GM19438 (cell line): Measurements from ENCODE around the gene PLCL1.

Source experiments
- ATAC-seq: cut with Tn5 transposase; IDR thresholded peaks from one replicate; pipeline ENCODE4 v1.9.1; 2021; ENCODE audit warnings: low read depth; ENCODE audit not compliant: unreplicated experiment

PLCL1 gene

GRCh38 chr2:197852108-197852507, 47.7 kb downstream of the PLCL1 start:
- no peak for ATAC-seq

DNA sequence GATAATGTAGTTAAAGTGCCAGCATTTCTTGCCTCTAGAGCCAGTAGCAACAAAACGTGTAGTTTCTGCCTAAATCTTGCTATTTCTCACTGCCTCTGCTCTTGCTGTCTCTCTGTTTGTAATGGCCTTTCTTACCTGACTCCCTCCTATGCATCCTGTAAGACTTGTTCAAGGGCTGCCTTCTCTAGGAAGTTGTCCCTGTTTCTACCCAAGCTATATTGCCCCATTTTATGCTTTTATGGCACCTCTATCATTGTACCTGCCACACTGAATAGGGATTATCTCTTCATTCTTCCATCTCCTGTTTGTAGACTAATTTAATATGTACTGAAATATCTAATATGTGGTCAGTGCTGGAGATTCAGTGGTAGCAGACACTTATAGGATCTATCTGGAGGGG, 49.2 kb downstream of the PLCL1 start:
- no peak for ATAC-seq

GRCh38 chr2:197857476-197858107, 53.2 kb downstream of the PLCL1 start:
- no peak for ATAC-seq

GRCh38 chr2:197858607-197859140, 54.3 kb downstream of the PLCL1 start:
- ATAC-seq, result no peak

GRCh38 chr2:197862246-197862955, 58.0 kb downstream of the PLCL1 start:
- no peak for ATAC-seq

GRCh38 chr2:197863744-197864143, 59.4 kb downstream of the PLCL1 start:
- no peak for ATAC-seq

- no peak for ATAC-seq
These were observed 62.1 kb downstream of the PLCL1 start for GRCh38 chr2:197866455-197866854.

GRCh38 chr2:197867033-197867432, 62.6 kb downstream of the PLCL1 start:
- no peak for ATAC-seq

GRCh38 chr2:197867624-197868023, 63.2 kb downstream of the PLCL1 start:
- ATAC-seq, result no peak

DNA sequence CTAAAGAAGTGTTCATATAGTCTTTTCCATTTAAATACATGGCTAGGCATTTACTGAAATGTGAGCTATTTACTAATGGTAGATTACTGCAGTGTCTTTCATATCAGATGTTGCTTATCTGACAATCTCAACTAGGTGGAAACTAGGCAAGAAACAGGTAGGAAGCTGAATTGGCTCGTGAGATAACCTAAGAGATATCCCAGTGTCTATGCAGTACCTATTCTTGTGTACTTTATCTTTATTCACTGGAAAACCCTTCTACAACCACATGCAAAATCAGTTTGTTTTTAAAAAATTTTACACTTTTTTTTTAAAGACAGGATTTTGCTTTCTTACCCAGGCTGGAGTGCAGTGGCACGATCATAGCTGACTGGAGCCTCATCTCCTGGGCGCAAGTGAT, 63.8 kb downstream of the PLCL1 start:
- no peak for ATAC-seq

DNA sequence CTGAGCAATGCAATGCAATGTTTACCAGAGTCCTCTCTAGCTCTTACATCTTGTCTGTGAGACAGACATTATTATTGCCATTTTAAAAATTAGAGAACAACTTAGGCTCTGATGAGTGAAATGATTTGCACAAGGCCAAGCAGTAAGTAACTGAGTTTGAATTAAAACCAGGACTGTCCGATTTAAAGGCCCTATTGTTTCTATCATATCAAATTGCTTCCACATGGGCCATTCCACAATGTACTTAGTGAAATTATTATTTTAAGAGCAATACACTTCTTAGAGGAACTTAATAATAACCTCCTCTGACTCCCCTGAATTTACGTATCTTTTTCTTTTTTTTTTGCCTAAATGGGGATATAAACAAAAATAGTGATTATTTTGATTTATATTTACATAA, 64.6 kb downstream of the PLCL1 start:
- no peak for ATAC-seq

DNA sequence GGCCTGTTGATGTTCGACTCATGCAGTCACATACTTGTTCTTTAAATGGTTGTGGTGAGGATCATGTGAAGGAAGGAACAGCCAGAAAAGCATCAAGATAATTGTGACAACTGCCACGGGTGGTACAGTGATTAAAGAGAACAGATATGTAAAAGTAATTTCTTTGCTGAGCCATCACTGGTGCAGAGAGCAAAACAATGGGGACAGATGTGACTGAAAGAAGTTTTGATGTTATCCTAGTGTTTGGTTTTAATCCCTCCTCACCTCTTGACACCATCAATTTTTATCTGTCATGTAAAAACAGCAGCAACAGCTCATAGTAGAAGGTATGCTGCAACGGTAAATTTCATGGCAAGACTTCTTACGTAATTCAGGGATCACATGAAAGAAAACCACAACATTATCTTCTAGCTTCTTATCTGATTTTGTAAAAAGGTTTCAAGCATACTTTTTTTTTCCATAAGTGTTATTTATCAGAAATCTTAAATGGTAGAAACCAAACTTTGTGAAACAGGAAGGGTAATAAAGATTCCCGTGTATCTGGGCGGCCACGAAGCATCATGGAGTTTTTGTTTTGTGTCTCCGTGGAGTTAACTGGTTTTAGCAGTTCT, 65.2 kb downstream of the PLCL1 start:
- no peak for ATAC-seq

DNA sequence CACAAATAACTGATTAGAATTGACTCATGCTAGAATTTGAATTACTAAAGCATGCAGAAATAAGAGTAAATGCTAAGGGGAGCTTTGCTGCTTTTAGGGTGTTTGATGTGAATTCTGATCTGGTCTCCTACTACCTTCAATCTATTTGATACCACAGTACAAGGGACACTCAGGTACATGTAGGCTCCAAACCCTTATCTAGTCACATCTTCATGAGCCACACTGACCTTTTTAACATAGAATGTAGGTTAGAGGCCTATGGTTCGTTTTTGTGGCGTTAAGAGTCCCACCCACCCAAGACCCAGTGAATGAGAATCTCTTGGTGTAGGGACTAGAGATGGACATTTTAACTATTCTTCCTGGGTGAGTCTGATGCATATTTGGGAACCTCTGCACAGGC, 65.7 kb downstream of the PLCL1 start:
- no peak for ATAC-seq

GRCh38 chr2:197871780-197872456, 67.5 kb downstream of the PLCL1 start:
- ATAC-seq, result no peak

- no peak for ATAC-seq
These were observed 68.9 kb downstream of the PLCL1 start for GRCh38 chr2:197873293-197873701.

GRCh38 chr2:197875763-197876162, 71.4 kb downstream of the PLCL1 start:
- no peak for ATAC-seq

- no peak for ATAC-seq
These were observed 72.1 kb downstream of the PLCL1 start for GRCh38 chr2:197876524-197876923.

DNA sequence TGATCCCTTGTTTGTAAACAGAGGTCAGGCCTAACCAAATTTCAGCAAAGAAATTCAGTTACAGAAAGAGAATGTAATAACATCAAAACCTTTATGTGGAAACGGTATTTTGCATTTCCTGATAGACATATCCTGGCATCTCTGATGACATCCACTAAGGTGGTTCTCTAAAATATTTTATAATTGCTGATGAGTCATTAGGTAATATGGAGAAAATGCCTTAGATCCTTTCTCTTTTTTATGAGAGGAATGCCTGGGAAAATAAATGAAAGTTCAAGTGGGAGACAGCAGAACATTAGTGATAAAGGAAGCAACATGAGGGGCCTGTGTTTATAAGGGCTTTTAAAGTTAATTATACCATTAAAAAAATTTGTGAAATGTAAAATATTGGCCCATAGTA, 72.6 kb downstream of the PLCL1 start:
- no peak for ATAC-seq

- ATAC-seq, result no peak
These were observed 74.4 kb downstream of the PLCL1 start for GRCh38 chr2:197878792-197879191.

- no peak for ATAC-seq
These were observed 75.5 kb downstream of the PLCL1 start for GRCh38 chr2:197879812-197880408.
